HG03045 (cell line): Measurements from ENCODE around the gene ARHGAP26.
A peak's percentile ranks its signal among the peaks of the same experiment; 100 is the strongest.

Experiments used
- ATAC-seq: cut with Tn5 transposase; IDR thresholded peaks from one replicate; pipeline ENCODE4 v1.9.1; 2021; ENCODE audit warnings: mild to moderate bottlenecking, moderate library complexity; ENCODE audit not compliant: unreplicated experiment

Gene ARHGAP26

DNA sequence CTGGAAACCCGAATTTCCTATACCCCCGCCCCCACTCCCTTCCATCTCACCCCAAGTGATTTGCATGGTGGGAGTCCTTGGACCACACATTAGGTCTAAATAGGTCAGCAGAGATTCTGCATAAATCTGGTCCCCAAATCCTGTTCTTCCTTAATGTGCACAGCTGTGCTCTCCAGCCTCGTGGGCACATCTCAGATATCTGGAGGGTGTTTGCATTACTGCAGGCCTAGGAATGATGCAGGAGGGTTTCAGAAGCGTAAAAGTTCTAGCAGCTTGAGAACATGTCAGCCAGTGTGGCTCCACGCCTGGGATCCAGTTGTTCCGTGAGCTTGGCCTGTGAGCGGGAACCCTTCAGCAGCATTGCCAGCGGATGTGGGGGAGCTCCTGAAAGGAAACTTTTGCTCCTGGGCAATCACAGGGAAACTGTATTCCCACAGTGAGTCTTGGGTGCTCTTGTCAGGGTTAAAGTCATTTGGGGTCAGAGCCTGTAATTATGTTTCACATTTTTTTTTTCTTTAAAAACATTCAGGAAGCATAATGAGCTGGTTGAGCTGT lies 12.9 kb downstream of the ARHGAP26 start:
- no peak for ATAC-seq

DNA sequence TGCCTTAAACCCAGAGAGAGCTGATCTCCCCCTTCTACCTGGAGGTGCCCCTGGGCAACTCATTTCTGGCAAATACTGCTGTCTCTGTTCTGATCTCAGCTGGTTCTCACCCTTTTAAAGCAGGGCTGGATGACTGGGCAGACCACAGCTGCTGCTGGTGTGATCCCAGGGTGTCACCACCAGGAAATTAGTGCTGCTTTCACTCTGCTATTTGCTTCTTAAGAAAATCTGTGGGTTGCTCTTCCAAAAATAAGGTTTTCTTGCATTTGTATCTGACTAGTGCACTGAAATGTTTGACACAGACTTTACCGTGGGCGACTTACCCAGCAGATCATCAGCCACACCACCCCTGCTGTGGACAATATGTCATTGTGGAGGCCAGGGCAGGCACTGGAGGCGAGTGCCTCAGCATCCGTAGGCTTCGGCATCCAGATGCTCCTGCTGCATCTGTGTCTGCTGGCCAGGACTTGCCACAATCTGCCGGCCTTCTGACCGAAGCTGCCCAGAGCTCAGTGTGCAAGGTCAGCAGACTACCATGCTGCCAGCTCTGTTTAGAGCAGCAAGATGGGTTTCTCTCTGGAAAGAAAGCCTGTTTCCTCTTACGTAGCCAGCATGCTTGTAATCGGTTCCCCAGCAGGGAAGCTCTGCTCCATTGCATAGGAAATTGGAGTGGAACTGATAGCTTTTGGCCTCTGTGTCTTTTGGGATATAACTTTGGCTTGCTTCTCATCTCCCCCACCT lies 13.6 kb downstream of the ARHGAP26 start:
- peak; percentile 50 for ATAC-seq

DNA sequence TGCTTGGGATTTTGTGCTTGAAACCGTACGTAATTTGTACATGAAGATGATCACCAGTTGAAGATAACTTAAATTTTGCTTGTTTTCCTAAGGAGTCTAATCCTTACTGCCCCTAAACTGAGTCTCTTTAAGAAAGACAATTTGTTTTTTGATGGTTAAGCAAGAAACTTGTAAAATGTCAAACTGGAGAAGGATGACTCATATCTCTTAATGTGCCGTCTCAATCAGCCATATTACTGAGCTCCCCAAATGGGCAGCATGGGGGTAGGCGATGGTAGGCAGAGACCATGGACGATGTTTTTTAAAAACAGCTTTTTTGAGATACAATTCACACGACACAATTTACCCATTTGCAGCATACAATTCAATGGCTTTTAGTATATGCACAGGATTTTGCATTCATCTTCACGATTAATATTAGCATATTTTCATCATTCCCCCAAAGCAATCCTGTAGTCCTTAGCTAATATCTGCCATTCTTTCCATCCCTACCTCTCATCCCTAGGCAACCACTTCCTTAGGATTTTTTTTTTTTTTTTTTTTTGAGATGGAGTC lies 14.3 kb downstream of the ARHGAP26 start:
- no peak for ATAC-seq

DNA sequence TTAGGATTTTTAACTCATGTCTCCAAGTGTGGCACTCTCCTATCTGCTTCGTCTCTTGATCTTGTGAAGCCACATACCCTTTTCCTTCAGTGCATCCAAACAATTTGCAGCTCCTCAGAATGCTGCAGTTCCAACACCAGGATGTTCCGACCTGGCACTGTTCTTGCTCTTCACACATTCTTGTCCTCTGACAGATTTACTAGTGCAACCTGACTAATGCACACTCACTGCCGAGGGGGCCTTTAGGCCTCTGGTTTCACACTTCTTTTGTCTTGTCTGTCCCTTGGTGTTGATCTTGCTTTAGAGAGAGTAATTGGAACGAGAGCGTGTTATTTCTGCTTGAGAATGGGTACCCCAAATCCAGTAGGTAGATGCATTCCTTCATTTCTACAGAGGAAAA lies 15.0 kb downstream of the ARHGAP26 start:
- ATAC-seq, result no peak

DNA sequence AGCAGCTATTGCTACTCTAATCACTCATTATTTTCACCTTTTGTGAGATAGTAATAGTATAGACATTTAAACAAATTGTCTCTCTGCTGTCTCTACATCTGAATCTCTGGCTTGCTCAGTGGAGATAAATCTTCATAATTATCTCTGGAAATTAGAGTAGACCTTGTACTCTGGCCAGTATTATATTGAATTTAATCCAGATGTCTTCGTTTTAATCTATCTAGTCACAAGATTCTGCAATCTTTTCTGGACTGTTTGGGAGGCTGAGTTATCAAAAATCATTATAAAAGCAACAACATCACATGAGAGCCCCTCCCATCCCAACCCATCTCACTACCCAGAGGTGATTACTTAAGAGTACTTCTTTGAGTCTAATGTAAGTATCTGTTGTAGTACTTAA lies 19.0 kb downstream of the ARHGAP26 start:
- no peak for ATAC-seq

DNA sequence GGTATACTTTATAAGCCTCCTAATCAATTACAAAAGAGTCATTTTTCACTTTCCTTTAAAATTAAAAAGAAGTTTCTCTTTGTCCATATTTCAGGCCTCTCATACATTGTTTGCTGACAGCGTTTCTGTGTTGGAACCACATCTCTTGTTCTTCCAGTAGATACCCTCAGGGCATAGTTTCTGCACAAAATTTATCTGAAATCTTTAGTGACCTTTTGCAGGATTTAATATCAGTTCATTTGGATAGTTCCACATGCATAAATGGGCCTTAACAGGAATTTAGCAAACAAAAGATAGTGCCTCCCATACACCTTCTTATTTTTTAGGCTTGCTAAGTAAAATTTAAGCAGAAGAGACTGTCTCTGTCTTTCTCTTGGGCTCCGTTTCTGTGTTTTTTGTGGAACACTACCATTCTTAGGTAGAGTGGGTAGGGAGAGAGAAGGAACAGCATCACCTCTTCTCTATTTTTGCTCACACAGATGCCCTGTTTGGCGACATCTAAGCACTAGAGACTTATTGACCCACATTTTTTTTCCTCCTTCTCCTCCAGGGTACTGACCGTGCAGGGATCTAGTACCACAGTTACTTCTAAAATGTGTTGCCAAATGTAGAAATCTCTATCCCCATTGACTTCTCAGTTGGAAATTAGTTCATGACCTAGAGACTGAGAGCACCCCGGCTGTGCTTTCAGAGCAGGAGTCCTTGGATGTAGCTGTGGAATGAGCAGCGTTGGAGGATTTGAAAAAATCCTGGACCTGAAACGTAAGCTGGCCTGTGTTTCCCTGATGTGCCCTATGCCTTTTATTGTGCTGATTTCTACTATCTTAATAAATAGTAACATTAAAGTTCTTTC lies 22.1 kb downstream of the ARHGAP26 start:
- ATAC-seq, result no peak

DNA sequence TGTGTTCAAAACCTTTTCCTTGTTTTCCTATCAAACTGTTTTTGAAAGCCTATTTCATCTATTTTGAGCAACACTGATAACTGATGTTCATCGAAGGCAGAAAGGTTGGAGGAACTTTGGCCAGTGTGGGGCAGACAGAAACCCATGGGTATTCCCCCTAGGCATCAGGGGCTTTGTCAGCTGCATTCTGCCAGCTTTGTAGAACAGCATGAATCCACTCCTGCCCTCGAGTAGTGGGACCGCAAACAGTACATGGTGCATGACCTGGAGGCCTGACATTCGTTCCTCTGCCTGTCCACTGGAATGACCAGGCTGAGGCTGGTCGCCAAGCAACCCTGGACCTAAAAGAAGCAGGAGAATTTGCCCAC lies 22.7 kb downstream of the ARHGAP26 start:
- no peak for ATAC-seq

DNA sequence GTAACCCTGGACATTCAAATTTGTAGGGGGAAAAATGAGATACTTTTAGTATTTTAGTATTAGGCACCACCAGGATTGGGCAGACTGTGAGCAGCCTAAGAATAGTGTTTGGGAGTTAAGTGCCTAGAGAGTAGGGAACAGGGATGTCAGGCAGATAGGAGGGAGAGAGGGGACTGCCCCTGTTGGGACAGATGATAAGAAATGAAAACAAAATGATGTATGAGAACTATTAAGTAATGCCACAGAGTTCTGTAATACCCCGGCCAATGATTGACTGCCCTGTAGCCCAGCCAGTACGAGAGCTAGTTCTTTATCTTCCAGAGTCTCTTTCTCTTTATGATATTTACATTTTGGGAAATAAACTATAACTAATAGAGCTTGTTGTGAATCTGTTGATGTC lies 24.4 kb downstream of the ARHGAP26 start:
- ATAC-seq, result no peak

DNA sequence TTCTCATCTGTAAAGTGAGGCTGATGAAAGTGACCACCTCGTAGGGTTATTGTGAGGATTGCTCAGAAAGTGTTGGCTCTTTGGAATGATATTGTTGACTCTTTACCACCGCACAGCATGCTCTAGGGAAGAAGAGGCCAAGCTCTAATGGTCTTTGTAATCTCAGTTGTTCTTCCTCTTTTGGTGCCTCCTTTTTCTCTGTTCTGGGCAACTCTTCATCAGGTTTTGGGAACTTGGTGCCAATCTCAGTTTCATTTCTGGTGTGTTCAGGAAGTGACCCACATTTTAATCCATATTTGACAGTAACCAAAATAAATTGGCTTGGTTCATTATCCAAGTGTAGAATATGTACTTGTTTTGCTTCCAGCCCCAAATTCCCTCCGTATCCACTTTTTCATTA lies 25.1 kb downstream of the ARHGAP26 start:
- ATAC-seq, result no peak

DNA sequence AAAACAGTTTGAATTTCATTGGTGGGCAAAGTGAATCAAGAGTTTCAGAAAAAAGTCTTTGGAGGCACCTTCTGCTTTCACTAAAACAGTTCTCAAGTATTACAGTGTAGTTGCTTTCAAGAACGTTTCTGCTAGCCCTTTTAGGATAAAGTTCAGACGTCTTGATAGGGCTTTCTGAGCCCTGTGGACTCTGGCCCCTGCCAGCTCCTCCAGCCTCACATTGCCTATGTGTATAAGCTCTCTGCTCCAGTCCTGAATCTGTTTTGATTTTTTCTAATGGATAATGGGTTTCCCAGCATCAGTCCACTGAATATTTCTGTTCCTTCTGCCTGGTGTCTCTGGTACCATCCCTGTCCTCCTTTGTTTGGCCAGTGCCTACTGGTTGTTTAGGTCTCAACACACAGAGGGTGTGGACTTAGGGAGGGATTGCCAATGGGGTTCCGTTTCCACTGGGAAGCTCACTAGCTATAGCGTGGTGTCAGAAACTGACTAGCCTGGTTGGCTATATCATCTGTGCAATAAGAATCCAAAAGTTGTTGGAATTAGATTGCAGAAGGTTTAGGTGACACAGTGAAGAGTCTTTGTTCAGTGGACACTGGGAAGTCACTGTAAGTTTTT lies 26.4 kb downstream of the ARHGAP26 start:
- no peak for ATAC-seq

DNA sequence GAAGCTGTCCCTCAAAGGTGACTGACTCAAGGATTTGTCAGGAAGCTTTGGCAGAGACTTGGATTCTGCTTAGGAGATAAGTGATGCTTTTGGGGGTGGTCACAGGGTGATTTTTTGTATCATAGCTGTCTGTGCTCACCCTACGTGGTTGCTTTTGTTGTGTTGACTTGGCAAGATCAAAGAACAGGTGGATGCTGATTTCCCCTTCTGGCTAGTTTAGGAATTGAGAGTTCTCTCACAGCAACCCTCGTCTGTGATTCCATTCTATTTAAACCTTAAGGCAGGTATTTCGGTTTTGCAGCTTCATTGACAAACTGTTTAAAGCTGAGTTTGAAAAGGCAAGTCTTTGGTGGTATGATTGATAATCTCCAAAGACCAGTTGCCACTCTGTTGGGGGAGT lies 27.2 kb downstream of the ARHGAP26 start:
- no peak for ATAC-seq

DNA sequence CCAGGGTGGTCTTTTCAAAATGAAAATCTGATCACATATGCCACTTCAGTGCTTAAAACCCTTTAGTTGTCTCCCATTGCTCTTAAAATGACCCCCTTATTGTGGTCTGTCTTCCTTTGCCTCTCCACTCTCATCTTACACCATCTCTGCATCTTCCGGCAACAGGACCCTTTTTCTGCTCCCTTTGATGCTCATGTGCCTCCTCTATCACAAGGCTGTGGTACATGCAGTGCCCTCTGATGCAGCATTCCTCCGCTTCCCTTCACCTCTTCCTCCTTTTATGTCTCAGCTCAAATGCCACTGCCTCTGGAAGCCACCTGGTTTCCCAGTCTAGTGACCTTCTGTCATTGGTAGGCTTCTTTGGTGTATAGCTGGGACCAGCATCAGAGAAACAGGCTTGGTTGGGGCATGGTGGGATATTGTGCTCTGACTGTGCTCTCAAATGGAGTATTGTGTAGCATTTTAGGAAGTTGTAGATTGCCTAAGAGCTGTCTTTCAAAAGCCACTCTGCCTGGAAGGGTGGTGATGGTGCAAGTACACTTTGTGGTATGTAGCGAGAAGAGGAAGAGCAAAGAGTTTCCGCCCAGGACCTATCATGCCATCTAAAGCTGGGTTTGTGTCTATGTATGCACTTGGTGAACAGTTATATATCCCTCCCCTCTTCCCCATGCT lies 28.1 kb downstream of the ARHGAP26 start:
- ATAC-seq, result no peak

DNA sequence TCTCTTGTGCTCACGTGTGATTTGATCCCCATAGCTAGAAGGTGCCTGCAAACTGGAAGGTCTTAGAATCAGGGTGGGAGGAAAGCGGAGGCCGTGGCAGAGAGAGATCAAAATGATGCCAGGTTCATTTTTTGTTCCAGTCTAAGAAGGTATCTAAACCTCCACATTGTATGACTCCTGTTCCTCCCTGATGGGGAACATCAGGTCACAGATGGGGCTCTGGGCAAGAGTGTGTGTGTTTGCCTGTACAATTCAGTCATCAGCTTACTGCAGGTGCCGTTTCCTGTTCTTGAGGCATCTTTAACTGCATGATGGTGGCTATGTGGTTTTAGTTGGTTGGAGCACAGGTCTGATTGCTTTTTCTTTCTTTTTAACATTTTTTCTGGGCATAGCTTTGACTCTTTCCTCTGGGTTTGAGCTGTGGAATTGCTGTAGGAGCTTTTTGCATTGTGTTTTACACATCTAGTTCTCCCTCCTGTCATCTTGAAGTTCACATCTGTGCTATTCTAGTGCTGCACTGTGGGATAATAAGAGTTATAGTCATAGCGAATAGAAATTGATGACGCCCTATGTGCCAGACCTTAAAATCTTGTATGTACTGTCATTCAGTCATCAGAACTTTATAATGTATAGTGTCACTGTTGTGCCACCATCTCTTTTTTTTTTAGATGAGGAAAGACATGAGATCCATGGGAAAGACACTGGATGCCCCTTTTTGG lies 30.8 kb downstream of the ARHGAP26 start:
- ATAC-seq, result peak; percentile 70

DNA sequence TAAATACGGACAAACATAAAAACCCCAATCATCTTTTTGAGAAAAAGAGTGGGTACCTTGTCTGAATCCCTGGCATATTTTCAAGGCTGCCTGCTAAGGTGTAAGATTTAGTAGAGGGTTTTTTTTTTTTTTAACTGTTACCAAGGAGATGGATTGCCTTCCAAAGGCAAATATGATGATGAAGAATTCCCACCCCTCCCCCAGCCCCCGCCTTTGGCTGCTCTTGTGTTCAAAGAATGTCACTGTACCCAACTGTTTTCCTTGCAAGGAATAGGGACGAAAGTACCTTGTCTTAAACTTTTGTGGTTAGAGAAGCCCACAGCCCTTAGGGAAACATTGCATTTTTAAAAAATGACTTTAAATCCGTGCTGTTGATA lies 31.3 kb downstream of the ARHGAP26 start:
- no peak for ATAC-seq

DNA sequence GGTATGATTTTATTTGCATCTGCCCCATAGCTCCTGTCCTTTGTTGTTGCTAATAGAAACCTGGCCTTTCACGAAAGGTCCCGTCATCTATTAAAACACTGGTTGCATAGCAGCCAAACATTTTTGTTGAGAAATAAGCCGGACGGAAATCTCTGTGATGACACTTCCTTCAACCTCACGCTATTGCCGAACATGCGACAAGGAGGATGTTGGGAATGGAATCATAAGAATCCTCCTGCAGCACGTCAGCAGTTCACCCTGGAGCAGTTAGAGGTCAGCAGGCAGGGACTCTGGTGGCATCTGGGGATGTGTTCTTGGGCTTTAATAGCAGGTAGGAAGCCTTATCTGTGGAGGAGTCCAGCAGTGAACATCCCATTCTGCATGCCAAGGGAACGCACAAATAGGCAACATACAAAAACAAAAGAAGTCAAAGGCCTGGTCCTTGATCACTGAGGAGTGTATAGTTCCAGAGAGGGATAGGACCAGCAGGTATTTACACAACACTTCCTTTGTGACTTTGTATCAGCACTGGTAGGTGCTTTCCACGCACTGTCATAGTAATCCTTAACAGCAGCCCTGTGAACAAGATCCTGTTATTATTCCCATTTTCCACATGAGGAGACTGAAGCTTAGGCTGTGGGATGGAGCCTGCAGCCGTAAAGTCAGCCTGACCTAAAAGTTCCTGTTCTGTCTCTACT lies 33.4 kb downstream of the ARHGAP26 start:
- ATAC-seq, result no peak

DNA sequence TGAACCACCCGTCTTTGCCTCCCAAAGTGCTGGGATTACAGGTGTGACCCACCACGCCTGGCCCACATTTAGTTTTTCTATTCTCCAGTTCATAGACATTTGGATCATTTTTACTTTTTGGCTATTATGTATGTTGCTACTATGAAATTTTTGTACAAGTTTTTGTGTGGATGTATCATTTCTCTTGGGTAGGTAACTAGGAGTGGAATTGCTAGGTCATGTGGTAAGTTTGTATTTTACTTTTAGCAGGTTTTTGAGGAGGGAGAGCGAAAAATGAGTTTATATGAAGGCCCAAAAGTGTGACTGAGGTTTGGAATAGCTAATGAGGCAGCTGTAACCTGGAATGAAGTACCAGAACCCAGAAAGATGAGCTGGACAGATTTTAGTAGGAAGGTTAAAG lies 35.2 kb downstream of the ARHGAP26 start:
- ATAC-seq, result no peak

DNA sequence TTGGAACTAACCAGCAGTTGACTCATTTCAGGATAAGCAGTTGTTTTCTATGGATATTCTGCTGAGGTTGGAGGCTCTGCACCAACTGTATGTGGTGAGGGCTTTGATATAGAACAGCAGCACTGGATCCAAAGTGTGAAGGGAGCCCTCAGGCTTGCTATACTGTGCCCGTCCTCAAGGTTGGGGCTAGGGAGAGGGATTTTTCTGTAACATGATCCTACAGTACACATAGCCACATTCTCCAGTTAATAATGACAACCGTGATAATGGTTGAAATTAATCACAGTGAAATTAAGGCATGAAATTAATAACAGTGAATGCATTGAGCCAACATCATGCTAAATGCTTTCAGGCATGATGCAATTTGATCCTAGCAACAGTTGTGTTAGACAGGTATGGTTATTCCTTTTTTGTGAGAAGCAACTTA lies 36.7 kb downstream of the ARHGAP26 start:
- no peak for ATAC-seq

DNA sequence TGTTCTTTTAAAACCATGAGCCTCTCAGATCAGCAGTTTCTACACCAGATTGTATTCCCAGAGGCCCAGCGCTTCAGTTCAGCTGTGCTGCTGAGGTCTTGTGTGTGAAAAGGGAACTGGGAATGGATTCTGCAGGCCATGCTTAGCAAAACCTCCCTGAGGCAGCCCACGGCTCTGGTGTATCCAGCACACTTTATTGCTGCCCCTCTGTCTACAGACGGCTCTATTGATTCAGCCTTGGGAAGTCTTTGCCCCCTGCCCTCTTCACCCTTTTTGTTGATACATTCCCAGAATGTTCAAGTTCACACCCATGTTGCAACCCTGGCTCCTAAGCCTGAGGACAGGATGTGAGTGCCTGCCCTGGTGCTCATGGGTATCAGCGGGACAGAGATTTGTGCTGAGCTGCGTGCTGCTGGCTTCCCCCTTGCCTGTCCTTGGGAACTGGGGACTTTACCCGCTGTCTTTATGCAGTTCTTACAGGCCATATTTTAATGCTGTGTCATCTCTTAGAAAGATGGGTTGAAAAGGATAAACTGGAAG lies 37.3 kb downstream of the ARHGAP26 start:
- no peak for ATAC-seq

DNA sequence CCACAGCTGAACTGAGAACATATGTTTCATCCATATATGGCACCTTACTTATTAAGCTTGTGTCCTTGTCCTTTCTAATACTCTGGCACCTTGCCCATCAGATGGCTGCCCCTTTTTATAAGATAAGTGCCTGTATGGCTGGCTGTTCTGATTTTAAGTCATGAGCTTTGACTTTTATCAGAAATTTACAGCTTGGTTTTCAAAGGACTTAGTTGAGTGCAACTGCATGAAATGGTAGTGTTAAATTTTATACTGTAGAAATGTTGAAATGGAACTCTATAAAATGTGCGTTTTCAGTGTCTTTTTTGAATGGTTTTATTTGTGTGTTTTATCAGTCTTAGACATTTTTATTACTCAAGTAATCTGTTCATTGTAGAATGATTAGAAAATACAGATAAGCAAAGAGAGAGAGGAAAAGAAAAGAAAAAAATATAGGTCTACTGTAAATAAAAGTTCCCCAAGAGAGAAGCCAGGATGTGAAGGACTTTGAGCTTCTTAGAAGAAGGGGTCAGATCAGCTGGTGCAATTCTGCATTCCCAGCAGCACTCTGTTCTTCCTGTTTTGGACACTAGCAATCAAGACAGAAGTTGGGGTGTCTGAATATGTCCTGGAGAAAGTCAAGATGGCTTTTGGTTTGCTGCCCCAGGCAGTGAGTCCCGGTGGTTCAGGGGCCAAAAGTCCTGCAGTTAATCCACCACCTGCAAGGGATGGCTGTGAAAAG lies 38.9 kb downstream of the ARHGAP26 start:
- ATAC-seq, result no peak
